Neutrophil (primary cell): ENCODE results near the gene CRAMP1.

Source experiments
- H3K27ac ChIP-seq: fragments of 200-600 bp; sonication (generic); 2 replicates; pipeline ENCODE4 v1.5.1; 2016; ENCODE audit warnings: mild to moderate bottlenecking, moderate library complexity
- H3K27me3 ChIP-seq: fragments of 200-600 bp; sonication (generic); 2 replicates; pipeline ENCODE4 v1.6.0; 2016; ENCODE audit warnings: mild to moderate bottlenecking
- H3K36me3 ChIP-seq: fragments of 200-600 bp; sonication (generic); 2 replicates; pipeline ENCODE4 v1.5.1; 2017
- H3K4me1 ChIP-seq, 2 experiments: fragments of 200-600 bp in 1 of 2; sonication (generic) in 1 of 2; 1 replicate in 1 of 2; 2 replicates in 1 of 2; pipeline versions ENCODE4 v1.5.1 to v1.6.1; 2013 to 2016; ENCODE audit warnings: low read depth in 1 of 2, low read length in 1 of 2, mild to moderate bottlenecking in 1 of 2, moderate library complexity in 1 of 2; ENCODE audit not compliant: control insufficient read depth in 1 of 2, insufficient read depth in 1 of 2
- H3K4me3 ChIP-seq, 2 experiments: fragments of 200-600 bp in 1 of 2; sonication (generic) in 1 of 2; 1 replicate in 1 of 2; 2 replicates in 1 of 2; pipeline ENCODE4 v1.5.1; 2013 to 2016; ENCODE audit warnings: low read depth in 1 of 2, low read length in 1 of 2, mild to moderate bottlenecking in 1 of 2, moderate library complexity in 1 of 2
- H3K9me3 ChIP-seq: fragments of 200-600 bp; sonication (generic); 2 replicates; pipeline ENCODE4 v1.5.1; 2016
- CTCF ChIP-seq: fragments of 200-600 bp; sonication (generic); IDR thresholded peaks from 2 replicates; pipeline ENCODE4 v1.5.1; 2016; ENCODE audit warnings: antibody characterized with exemption

The CRAMP1 gene

GRCh38 chr16:1619976-1620375 lies 7.8 kb downstream of the CRAMP1 start:
- Histone ChIP-seq H3K27ac (no peak overlapping the region), H3K4me3 (no peak overlapping the region), H3K9me3 (no peaks in the 10 kb centered on the region), H3K4me1 (peaks cover 2 to 6% of the 10 kb centered on the region in 2 experiments), H3K36me3 (peaks cover 53% of the 10 kb centered on the region), H3K27me3 (peaks cover 13% of the 10 kb centered on the region)
- no peak for TF ChIP-seq CTCF

- peaks cover 8% of the 10 kb centered on the region for H3K27me3 ChIP-seq
- H3K4me1 ChIP-seq, result peaks cover 0 to 2% of the 10 kb centered on the region in 2 experiments
- H3K9me3 ChIP-seq, result no peaks in the 10 kb centered on the region
- H3K36me3 ChIP-seq, result peaks cover 52% of the 10 kb centered on the region
- no peak for TF ChIP-seq CTCF
- H3K27ac ChIP-seq, result no peak overlapping the region
- no peak overlapping the region for H3K4me3 ChIP-seq
Observed at GRCh38 chr16:1620391-1620790, 8.2 kb downstream of the CRAMP1 start.

- H3K36me3 ChIP-seq, result peaks cover 55% of the 10 kb centered on the region
- H3K4me3 ChIP-seq, result no peak overlapping the region
- no peak overlapping the region for H3K27ac ChIP-seq
- H3K4me1 ChIP-seq, result no peaks in the 10 kb centered on the region
- TF ChIP-seq CTCF, result no peak
- no peaks in the 10 kb centered on the region for H3K9me3 ChIP-seq
- H3K27me3 ChIP-seq, result no peaks in the 10 kb centered on the region
Observed at GRCh38 chr16:1621851-1622250, 9.7 kb downstream of the CRAMP1 start.

- Histone ChIP-seq H3K27ac (no peak overlapping the region), H3K4me3 (no peak overlapping the region), H3K36me3 (peaks cover 40% of the 10 kb centered on the region), H3K9me3 (no peaks in the 10 kb centered on the region), H3K27me3 (no peaks in the 10 kb centered on the region), H3K4me1 (no peaks in the 10 kb centered on the region)
- TF ChIP-seq CTCF, result no peak
Observed at GRCh38 chr16:1626327-1626726, 14.2 kb downstream of the CRAMP1 start.

- TF ChIP-seq CTCF, result no peak
- Histone ChIP-seq H3K27me3 (no peaks in the 10 kb centered on the region), H3K9me3 (no peaks in the 10 kb centered on the region), H3K4me1 (no peaks in the 10 kb centered on the region), H3K27ac (no peak overlapping the region), H3K4me3 (no peak overlapping the region), H3K36me3 (peaks cover 42% of the 10 kb centered on the region)
Observed at GRCh38 chr16:1626776-1627175, 14.6 kb downstream of the CRAMP1 start.
